Naive thymus-derived CD4-positive, alpha-beta T cell (primary cell): ENCODE data around the gene ADRA2B. TPM values are rescaled to one million over a fixed set of nuclear protein-coding genes. Genes with fewer than 3 reads are reported as not detected.

Source experiments
- ATAC-seq: fragments of 150-1000 bp; cut with Tn5 transposase; 2 replicates; pipeline ENCODE4 v1.10.0; 2021; ENCODE audit warnings: mild to moderate bottlenecking, moderate library complexity
- CTCF ChIA-PET: fragments of 350-600 bp; sonication (Branson Sonifier 250); formaldehyde crosslinking; loops from one replicate; lab custom pipeline; 2021; ENCODE audit warnings: antibody characterized with exemption; lab: Charles Lee
- POLR2A ChIA-PET: fragments of 350-600 bp; sonication (Branson Sonifier 250); formaldehyde crosslinking; loops from one replicate; lab custom pipeline; 2021; ENCODE audit warnings: antibody characterized with exemption, inconsistent platforms; lab: Charles Lee
- DNase-seq, 9 donors: peaks; one replicate each; pipeline versions ENCODE4 v3.0.0 to v3.0.0-alpha.2; 2020 to 2022; ENCODE audit warnings: mixed read lengths in 1 of 9
- H3K27ac ChIP-seq: one replicate; pipeline ENCODE4 v1.7.0; 2013; ENCODE audit warnings: mild to moderate bottlenecking, low read depth, low read length, moderate library complexity
- H3K27me3 ChIP-seq, 2 donors: one replicate each; pipeline ENCODE4 v1.7.0; 2013; ENCODE audit warnings: low read length in 2 of 2, mild to moderate bottlenecking in 2 of 2, moderate library complexity in 2 of 2; ENCODE audit not compliant: control insufficient read depth in 2 of 2, insufficient read depth in 2 of 2
- H3K36me3 ChIP-seq, 3 experiments: 1 replicate in 2 of 3; 2 replicates in 1 of 3; pipeline ENCODE4 v1.7.0; 2013; ENCODE audit warnings: low read length in 3 of 3, mild to moderate bottlenecking in 3 of 3, moderate library complexity in 1 of 3; ENCODE audit not compliant: insufficient read depth in 3 of 3, control insufficient read depth in 2 of 3
- H3K4me1 ChIP-seq, 2 donors: one replicate each; pipeline ENCODE4 v1.7.0; 2013; ENCODE audit warnings: low read length in 2 of 2, mild to moderate bottlenecking in 2 of 2, moderate library complexity in 1 of 2; ENCODE audit not compliant: control insufficient read depth in 2 of 2, insufficient read depth in 2 of 2
- H3K4me3 ChIP-seq: 2 replicates; pipeline ENCODE4 v1.7.0; 2013; ENCODE audit warnings: mild to moderate bottlenecking, low read length
- H3K9me3 ChIP-seq, 3 experiments: 1 replicate in 2 of 3; 2 replicates in 1 of 3; pipeline ENCODE4 v1.7.0; 2013; ENCODE audit warnings: low read length in 3 of 3; ENCODE audit not compliant: control insufficient read depth in 2 of 3
- H3K27ac Mint-ChIP-seq, 9 donors: one replicate each; pipeline ENCODE4 v1.8.0; 2020 to 2022; ENCODE audit warnings: mixed read lengths in 9 of 9, mild to moderate bottlenecking in 8 of 9, moderate library complexity in 5 of 9, inconsistent platforms in 2 of 9
- H3K27me3 Mint-ChIP-seq, 5 donors: one replicate each; pipeline ENCODE4 v1.8.0; 2021 to 2022; ENCODE audit warnings: mixed read lengths in 5 of 5, mild to moderate bottlenecking in 1 of 5
- H3K36me3 Mint-ChIP-seq, 5 donors: one replicate each; pipeline ENCODE4 v1.8.0; 2020 to 2022; ENCODE audit warnings: mixed read lengths in 5 of 5, mild to moderate bottlenecking in 3 of 5, inconsistent platforms in 1 of 5
- H3K4me1 Mint-ChIP-seq, 7 donors: one replicate each; pipeline ENCODE4 v1.8.0; 2020 to 2022; ENCODE audit warnings: mixed read lengths in 7 of 7, mild to moderate bottlenecking in 3 of 7, inconsistent platforms in 1 of 7
- H3K4me3 Mint-ChIP-seq, 10 donors: one replicate each; pipeline ENCODE4 v1.8.0; 2020 to 2022; ENCODE audit warnings: mild to moderate bottlenecking in 10 of 10, mixed read lengths in 10 of 10, moderate library complexity in 6 of 10, inconsistent platforms in 2 of 10
- H3K9me3 Mint-ChIP-seq, 11 donors: one replicate each; pipeline ENCODE4 v1.8.0; 2020 to 2022; ENCODE audit warnings: mixed read lengths in 11 of 11, mild to moderate bottlenecking in 4 of 11, inconsistent platforms in 1 of 11, moderate library complexity in 1 of 11
- intact Hi-C, 2 donors: fragments of 100-400 bp; cut with micrococcal nuclease; formaldehyde crosslinking; loops; one replicate each; pipeline ENCODE4 v1.15.1; 2023
- polyA plus RNA-seq, 2 donors: library from polyadenylated mRNA; unstranded; fragments of 300-500 nt; fragmentation: Illumina TruSeq; gene quantifications; one replicate each; pipeline ENCODE4 v1.2.3, GENCODE V29; 2021
- total RNA-seq, 6 experiments: library from RNA in 5 of 6; stranded (reverse) in 5 of 6; gene quantifications; 1 replicate in 5 of 6; 2 replicates in 1 of 6; pipeline ENCODE4 v1.2.3 and lab custom pipeline; 2021 to 2026

Gene ADRA2B
- total RNA-seq (under 1 TPM in 3 of 5 experiments, not detected in 2; 0.15 to 0.93 (median 0.76) TPM), polyA plus RNA-seq (not detected), total RNA-seq (lab: John Stamatoyannopoulos, UW) (24.2 reads per million, percentile 55 among the genes with 10 or more reads in this experiment)

GRCh38 chr2:96116424-96116878 lies at the start of gene ADRA2B:
TSS of gene ADRA2B (minus strand) at chr2:96116571. CDS start at chr2:96116149, 422 bp downstream.
- Histone ChIP-seq H3K9me3 (no peaks in the 10 kb centered on the region), H3K4me3 (peak within 1 kb of the TSS; percentile 41), H3K27ac (peak within 1 kb of the TSS; percentile 55), H3K36me3 (no peaks in the 10 kb centered on the region), H3K27me3 (no peaks in the 10 kb centered on the region), H3K4me1 (peaks cover 5 to 8% of the 10 kb centered on the region in 2 donors)
- Mint-ChIP-seq H3K4me1 (peaks cover 4 to 19% (median 10%) of the 10 kb centered on the region in 7 donors), H3K27me3 (peaks cover 19 to 48% (median 28%) of the 10 kb centered on the region in 5 donors), H3K9me3 (peaks cover 0 to 1% (median 0%) of the 10 kb centered on the region in 11 donors), H3K36me3 (peaks cover 0 to 1% (median 0%) of the 10 kb centered on the region in 5 donors), H3K4me3 (peak within 1 kb of the TSS; percentile 68 to 85 (median 77)), H3K27ac (peak within 1 kb of the TSS in 4 of 9 donors; percentile 8 to 46 (median 32))
- peak; percentile 40 to 78 (median 65) for DNase-seq
- peak; percentile 84 for ATAC-seq
- ChIA-PET CTCF (interaction anchor here (1.0 to 1.3 kb wide), 5 partner anchors 15 to 122 kb away, joined by 3 to 11 read pairs (median 4); no protein-coding TSS in a partner anchor), POLR2A (interaction anchor here (1.0 to 1.2 kb wide), 2 partner anchors 94 to 124 kb away, joined by 3 to 6 read pairs; no protein-coding TSS in a partner anchor)
- intact Hi-C loops = loop anchor here in 1 of 2 donors (1.0 to 2.0 kb wide), 3 partner anchors 28 to 150 kb away; partner anchors contain the start of genes CIAO1 and DUSP2

- peak overlapping the region; percentile 84 for H3K27ac ChIP-seq
- H3K9me3 Mint-ChIP-seq = peaks cover 0 to 7% (median 0%) of the 10 kb centered on the region in 11 donors
- H3K4me1 Mint-ChIP-seq = peaks cover 25 to 47% (median 42%) of the 10 kb centered on the region in 7 donors
- peak overlapping the region; percentile 39 for H3K4me3 ChIP-seq
- H3K4me1 ChIP-seq = peaks cover 24 to 55% of the 10 kb centered on the region in 2 donors
- peak in 8 of 9 donors; percentile 36 to 67 (median 43) for DNase-seq
- H3K9me3 ChIP-seq = no peaks in the 10 kb centered on the region
- H3K4me3 Mint-ChIP-seq = peak overlapping the region; percentile 41 to 80 (median 73)
- peak; percentile 80 for ATAC-seq
- intact Hi-C loops = loop anchor here (1.0 kb wide), 4 partner anchors 8 to 19 kb away; partner anchors contain the start of gene DUSP2 (in 1 of the 2)
- peaks cover 0 to 9% (median 4%) of the 10 kb centered on the region in 5 donors for H3K36me3 Mint-ChIP-seq
- no peaks in the 10 kb centered on the region for H3K27me3 Mint-ChIP-seq
- H3K36me3 ChIP-seq = no peaks in the 10 kb centered on the region
- peak overlapping the region; percentile 75 to 98 (median 95) for H3K27ac Mint-ChIP-seq
- POLR2A ChIA-PET = interaction anchor here (1.0 to 8.6 kb wide), 4 partner anchors 10 to 43 kb away, joined by 3 to 106 read pairs (median 6); partner anchors contain the start of genes ASTL and DUSP2
- no peaks in the 10 kb centered on the region for H3K27me3 ChIP-seq
- CTCF ChIA-PET = interaction anchor here (1.1 to 2.9 kb wide), 5 partner anchors 10 to 25 kb away, joined by 4 to 25 read pairs (median 10); partner anchors contain the start of genes ASTL and DUSP2
Measured at GRCh38 chr2:96164459-96165184, 48.3 kb upstream of the ADRA2B start.

- peak overlapping the region; percentile 39 for H3K4me3 ChIP-seq
- DNase-seq = peak in 8 of 9 donors; percentile 61 to 84 (median 70)
- intact Hi-C loops = loop anchor here (1.0 kb wide), 4 partner anchors 8 to 19 kb away; partner anchors contain the start of gene DUSP2 (in 1 of the 2)
- ChIA-PET CTCF (interaction anchor here (1.1 to 2.9 kb wide), 5 partner anchors 10 to 25 kb away, joined by 4 to 25 read pairs (median 10); partner anchors contain the start of genes ASTL and DUSP2), POLR2A (interaction anchor here (0.5 to 8.6 kb wide), 5 partner anchors 9 to 44 kb away, joined by 3 to 106 read pairs (median 5); partner anchors contain the start of genes ASTL and DUSP2)
- Mint-ChIP-seq H3K27ac (peak overlapping the region; percentile 75 to 98 (median 95)), H3K4me3 (peak overlapping the region; percentile 41 to 80 (median 73)), H3K4me1 (peaks cover 32 to 55% (median 49%) of the 10 kb centered on the region in 7 donors), H3K36me3 (peaks cover 0 to 5% (median 0%) of the 10 kb centered on the region in 5 donors), H3K9me3 (peaks cover 0 to 4% (median 0%) of the 10 kb centered on the region in 11 donors), H3K27me3 (no peaks in the 10 kb centered on the region)
- peaks cover 31 to 62% of the 10 kb centered on the region in 2 donors for H3K4me1 ChIP-seq
- peak overlapping the region; percentile 84 for H3K27ac ChIP-seq
- ATAC-seq = peak; percentile 70
- H3K9me3 ChIP-seq = no peaks in the 10 kb centered on the region
- H3K36me3 ChIP-seq = no peaks in the 10 kb centered on the region
- H3K27me3 ChIP-seq = no peaks in the 10 kb centered on the region
Measured at GRCh38 chr2:96163768-96164429, 47.5 kb upstream of the ADRA2B start.

- H3K4me1 Mint-ChIP-seq = peaks cover 33 to 60% (median 54%) of the 10 kb centered on the region in 7 donors
- peaks cover 0 to 4% (median 0%) of the 10 kb centered on the region in 11 donors for H3K9me3 Mint-ChIP-seq
- Histone ChIP-seq H3K36me3 (no peaks in the 10 kb centered on the region), H3K27me3 (no peaks in the 10 kb centered on the region), H3K4me1 (peaks cover 36 to 68% of the 10 kb centered on the region in 2 donors), H3K4me3 (no peak overlapping the region), H3K9me3 (no peaks in the 10 kb centered on the region), H3K27ac (peak overlapping the region; percentile 84)
- peaks cover 0 to 4% (median 0%) of the 10 kb centered on the region in 5 donors for H3K36me3 Mint-ChIP-seq
- no peaks in the 10 kb centered on the region for H3K27me3 Mint-ChIP-seq
- peak overlapping the region; percentile 75 to 98 (median 95) for H3K27ac Mint-ChIP-seq
- intact Hi-C loops = no loop called here
- peak overlapping the region in 9 of 10 donors; percentile 48 to 80 (median 73) for H3K4me3 Mint-ChIP-seq
- ChIA-PET POLR2A (interaction anchor here (1.4 to 8.6 kb wide), 3 partner anchors 11 to 25 kb away, joined by 5 to 106 read pairs (median 7); partner anchors contain the start of genes ASTL and DUSP2), CTCF (interaction anchor here (1.4 to 2.9 kb wide), 4 partner anchors 11 to 24 kb away, joined by 8 to 25 read pairs (median 14); partner anchors contain the start of genes ASTL and DUSP2)
- DNase-seq (no peak), ATAC-seq (no peak)
Measured at GRCh38 chr2:96163415-96163767, 47.0 kb upstream of the ADRA2B start.

- no peaks in the 10 kb centered on the region for H3K36me3 ChIP-seq
- H3K4me1 ChIP-seq = peaks cover 51 to 82% of the 10 kb centered on the region in 2 donors
- Mint-ChIP-seq H3K36me3 (peaks cover 0 to 4% (median 0%) of the 10 kb centered on the region in 5 donors), H3K27ac (peak overlapping the region; percentile 20 to 97 (median 89)), H3K27me3 (no peaks in the 10 kb centered on the region), H3K4me3 (peak overlapping the region in 6 of 10 donors; percentile 7 to 34 (median 14)), H3K4me1 (peaks cover 46 to 73% (median 65%) of the 10 kb centered on the region in 7 donors), H3K9me3 (peaks cover 0 to 4% (median 0%) of the 10 kb centered on the region in 11 donors)
- POLR2A ChIA-PET = interaction anchor here (8.6 kb wide), 1 partner anchor 16 kb away, joined by 106 read pairs; the partner anchor contains the start of gene DUSP2
- DNase-seq (no peak), ATAC-seq (no peak)
- H3K27ac ChIP-seq = no peak overlapping the region
- H3K9me3 ChIP-seq = no peaks in the 10 kb centered on the region
- H3K4me3 ChIP-seq = no peak overlapping the region
- CTCF ChIA-PET = interaction anchor here (0.7 to 2.9 kb wide), 3 partner anchors 23 to 140 kb away, joined by 4 to 25 read pairs (median 5); partner anchors contain the start of gene ASTL
- intact Hi-C loops = no loop called here
- H3K27me3 ChIP-seq = no peaks in the 10 kb centered on the region
Measured at GRCh38 chr2:96161898-96162297, 45.5 kb upstream of the ADRA2B start.
